Measurements from ENCODE around the gene GALNT2. TPM values are rescaled to one million over a fixed set of nuclear protein-coding genes. Genes with fewer than 3 reads are reported as not detected.

The GALNT2 gene
- total and polyA plus RNA-seq, 9 of the 15 experiments (the other 6 are each of a cell fraction or from before 2014, with no cell fraction given), result 1.6 to 106 (median 51.9) TPM

DNA sequence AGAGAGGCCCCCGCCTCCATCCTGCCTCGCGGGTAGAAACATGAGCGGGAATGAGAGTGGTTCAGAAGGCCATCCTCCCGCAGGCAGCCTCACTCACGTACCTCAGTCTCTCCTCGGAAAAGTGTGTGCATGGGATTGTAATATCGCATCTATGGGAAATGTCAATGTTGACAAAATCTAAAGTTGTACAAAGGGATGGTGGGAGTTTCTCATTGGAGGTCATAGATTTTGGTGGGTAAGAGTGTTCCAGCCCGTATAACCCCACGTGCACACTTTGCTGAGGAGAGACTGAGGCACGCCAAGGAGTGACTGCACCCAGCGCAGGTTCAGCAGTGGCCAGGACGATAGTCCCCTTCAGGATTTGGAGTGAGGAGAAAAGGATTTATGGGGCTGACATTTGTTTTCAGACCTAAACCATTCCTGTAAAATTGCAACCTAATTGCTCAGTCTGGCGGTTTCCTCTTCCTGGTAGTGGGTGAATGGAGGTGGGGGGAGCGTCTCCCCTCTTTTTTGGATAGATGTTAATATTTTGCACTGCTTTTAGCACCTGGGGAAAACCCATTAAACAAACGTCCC, 59.6 kb downstream of the GALNT2 start (continued):
- TF ChIP-seq, protein P1, sequence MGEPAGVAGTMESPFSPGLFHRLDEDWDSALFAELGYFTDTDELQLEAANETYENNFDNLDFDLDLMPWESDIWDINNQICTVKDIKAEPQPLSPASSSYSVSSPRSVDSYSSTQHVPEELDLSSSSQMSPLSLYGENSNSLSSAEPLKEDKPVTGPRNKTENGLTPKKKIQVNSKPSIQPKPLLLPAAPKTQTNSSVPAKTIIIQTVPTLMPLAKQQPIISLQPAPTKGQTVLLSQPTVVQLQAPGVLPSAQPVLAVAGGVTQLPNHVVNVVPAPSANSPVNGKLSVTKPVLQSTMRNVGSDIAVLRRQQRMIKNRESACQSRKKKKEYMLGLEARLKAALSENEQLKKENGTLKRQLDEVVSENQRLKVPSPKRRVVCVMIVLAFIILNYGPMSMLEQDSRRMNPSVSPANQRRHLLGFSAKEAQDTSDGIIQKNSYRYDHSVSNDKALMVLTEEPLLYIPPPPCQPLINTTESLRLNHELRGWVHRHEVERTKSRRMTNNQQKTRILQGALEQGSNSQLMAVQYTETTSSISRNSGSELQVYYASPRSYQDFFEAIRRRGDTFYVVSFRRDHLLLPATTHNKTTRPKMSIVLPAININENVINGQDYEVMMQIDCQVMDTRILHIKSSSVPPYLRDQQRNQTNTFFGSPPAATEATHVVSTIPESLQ (CRISPR knock-in tag; IDR thresholded peaks at IDR 0.05), result 0 out of 2 replicates have a peak, but pooled peaks have one; percentile 53
- TF ChIP-seq DMBX1 (CRISPR knock-in tag; IDR thresholded peaks at IDR 0.05; ENCODE audit: borderline replicate concordance), result no peak; the same call in 1 of the 2 replicates
- TF ChIP-seq TGIF2 (CRISPR knock-in tag; IDR thresholded peaks at IDR 0.05), result no peak
- TF ChIP-seq MEIS2 (IDR thresholded peaks at IDR 0.05; ENCODE audit: partially characterized antibody), result no peak
- no peak for TF ChIP-seq THRAP3 (IDR thresholded peaks at IDR 0.05; ENCODE audit: borderline replicate concordance)
- no peak for TF ChIP-seq HIVEP1 (CRISPR knock-in tag; IDR thresholded peaks at IDR 0.05)
- TF ChIP-seq RFX1 (IDR thresholded peaks at IDR 0.05), result no peak
- no peak for TF ChIP-seq FOSL1 (tag; conservative IDR thresholded peaks at IDR 0.05)
- peak; percentile 11 for TF ChIP-seq BRD9 (IDR thresholded peaks at IDR 0.05; ENCODE audit: low read depth, partially characterized antibody)
- TF ChIP-seq HCFC1 (IDR thresholded peaks at IDR 0.05; ENCODE audit: low read depth, low read length), result no peak
- no peak for TF ChIP-seq AFF4 (CRISPR knock-in tag; IDR thresholded peaks at IDR 0.05)
- TF ChIP-seq, protein P2, sequence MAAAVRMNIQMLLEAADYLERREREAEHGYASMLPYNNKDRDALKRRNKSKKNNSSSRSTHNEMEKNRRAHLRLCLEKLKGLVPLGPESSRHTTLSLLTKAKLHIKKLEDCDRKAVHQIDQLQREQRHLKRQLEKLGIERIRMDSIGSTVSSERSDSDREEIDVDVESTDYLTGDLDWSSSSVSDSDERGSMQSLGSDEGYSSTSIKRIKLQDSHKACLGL (CRISPR knock-in tag; IDR thresholded peaks at IDR 0.05; ENCODE audit: borderline replicate concordance, poor library complexity, severe bottlenecking), result no peak
- TF ChIP-seq, protein P3, sequence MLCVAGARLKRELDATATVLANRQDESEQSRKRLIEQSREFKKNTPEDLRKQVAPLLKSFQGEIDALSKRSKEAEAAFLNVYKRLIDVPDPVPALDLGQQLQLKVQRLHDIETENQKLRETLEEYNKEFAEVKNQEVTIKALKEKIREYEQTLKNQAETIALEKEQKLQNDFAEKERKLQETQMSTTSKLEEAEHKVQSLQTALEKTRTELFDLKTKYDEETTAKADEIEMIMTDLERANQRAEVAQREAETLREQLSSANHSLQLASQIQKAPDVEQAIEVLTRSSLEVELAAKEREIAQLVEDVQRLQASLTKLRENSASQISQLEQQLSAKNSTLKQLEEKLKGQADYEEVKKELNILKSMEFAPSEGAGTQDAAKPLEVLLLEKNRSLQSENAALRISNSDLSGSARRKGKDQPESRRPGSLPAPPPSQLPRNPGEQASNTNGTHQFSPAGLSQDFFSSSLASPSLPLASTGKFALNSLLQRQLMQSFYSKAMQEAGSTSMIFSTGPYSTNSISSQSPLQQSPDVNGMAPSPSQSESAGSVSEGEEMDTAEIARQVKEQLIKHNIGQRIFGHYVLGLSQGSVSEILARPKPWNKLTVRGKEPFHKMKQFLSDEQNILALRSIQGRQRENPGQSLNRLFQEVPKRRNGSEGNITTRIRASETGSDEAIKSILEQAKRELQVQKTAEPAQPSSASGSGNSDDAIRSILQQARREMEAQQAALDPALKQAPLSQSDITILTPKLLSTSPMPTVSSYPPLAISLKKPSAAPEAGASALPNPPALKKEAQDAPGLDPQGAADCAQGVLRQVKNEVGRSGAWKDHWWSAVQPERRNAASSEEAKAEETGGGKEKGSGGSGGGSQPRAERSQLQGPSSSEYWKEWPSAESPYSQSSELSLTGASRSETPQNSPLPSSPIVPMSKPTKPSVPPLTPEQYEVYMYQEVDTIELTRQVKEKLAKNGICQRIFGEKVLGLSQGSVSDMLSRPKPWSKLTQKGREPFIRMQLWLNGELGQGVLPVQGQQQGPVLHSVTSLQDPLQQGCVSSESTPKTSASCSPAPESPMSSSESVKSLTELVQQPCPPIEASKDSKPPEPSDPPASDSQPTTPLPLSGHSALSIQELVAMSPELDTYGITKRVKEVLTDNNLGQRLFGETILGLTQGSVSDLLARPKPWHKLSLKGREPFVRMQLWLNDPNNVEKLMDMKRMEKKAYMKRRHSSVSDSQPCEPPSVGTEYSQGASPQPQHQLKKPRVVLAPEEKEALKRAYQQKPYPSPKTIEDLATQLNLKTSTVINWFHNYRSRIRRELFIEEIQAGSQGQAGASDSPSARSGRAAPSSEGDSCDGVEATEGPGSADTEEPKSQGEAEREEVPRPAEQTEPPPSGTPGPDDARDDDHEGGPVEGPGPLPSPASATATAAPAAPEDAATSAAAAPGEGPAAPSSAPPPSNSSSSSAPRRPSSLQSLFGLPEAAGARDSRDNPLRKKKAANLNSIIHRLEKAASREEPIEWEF (CRISPR knock-in tag; IDR thresholded peaks at IDR 0.05), result no peak; the same call in 1 of the 2 replicates
- TF ChIP-seq PPARD (CRISPR knock-in tag; IDR thresholded peaks at IDR 0.05), result no peak
- TF ChIP-seq ZNF717 (CRISPR knock-in tag; IDR thresholded peaks at IDR 0.05), result no peak
- peak; percentile 61 for TF ChIP-seq SMAD4 (CRISPR knock-in tag; conservative IDR thresholded peaks at IDR 0.05)
- no peak for TF ChIP-seq PML (IDR thresholded peaks at IDR 0.05; ENCODE audit: low read length)

Data from K562 (cell line).